Fibroblast of villous mesenchyme (primary cell): ENCODE measurements around the gene TNS3. TPM values are rescaled to one million over a fixed set of nuclear protein-coding genes. Genes with fewer than 3 reads are reported as not detected.

ENCODE experiments used
- DNase-seq: peaks from one replicate; pipeline ENCODE4 v3.0.0-alpha.2; 2010; ENCODE audit warnings: low read depth
- H3K4me3 ChIP-seq: 2 replicates; pipeline ENCODE4 v1.5.1; 2011; ENCODE audit warnings: low read depth, mild to moderate bottlenecking, low read length
- total RNA-seq: library from RNA; depleted of rRNA; stranded (reverse); fragments of >200 nt; gene quantifications from 2 replicates; pipeline ENCODE4 v1.2.3, GENCODE V29; 2012
- TF ChIP-seq, protein P1 (sequence below): IDR thresholded peaks from 2 replicates; pipeline ENCODE4 v1.5.1; 2012; ENCODE audit warnings: low read depth, mild to moderate bottlenecking, low read length; ENCODE audit not compliant: insufficient read depth

The TNS3 gene
- total RNA-seq, 1 donor, result 202 TPM

- DNase-seq, result no peak
- TF ChIP-seq, protein P1, sequence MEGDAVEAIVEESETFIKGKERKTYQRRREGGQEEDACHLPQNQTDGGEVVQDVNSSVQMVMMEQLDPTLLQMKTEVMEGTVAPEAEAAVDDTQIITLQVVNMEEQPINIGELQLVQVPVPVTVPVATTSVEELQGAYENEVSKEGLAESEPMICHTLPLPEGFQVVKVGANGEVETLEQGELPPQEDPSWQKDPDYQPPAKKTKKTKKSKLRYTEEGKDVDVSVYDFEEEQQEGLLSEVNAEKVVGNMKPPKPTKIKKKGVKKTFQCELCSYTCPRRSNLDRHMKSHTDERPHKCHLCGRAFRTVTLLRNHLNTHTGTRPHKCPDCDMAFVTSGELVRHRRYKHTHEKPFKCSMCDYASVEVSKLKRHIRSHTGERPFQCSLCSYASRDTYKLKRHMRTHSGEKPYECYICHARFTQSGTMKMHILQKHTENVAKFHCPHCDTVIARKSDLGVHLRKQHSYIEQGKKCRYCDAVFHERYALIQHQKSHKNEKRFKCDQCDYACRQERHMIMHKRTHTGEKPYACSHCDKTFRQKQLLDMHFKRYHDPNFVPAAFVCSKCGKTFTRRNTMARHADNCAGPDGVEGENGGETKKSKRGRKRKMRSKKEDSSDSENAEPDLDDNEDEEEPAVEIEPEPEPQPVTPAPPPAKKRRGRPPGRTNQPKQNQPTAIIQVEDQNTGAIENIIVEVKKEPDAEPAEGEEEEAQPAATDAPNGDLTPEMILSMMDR, result no peak
- no peak overlapping the region for H3K4me3 ChIP-seq
Observed at GRCh38 chr7:47304727-47305719, 276.9 kb downstream of the TNS3 start.

GRCh38 chr7:47303695-47304453, 278.0 kb downstream of the TNS3 start:
- no peak overlapping the region for H3K4me3 ChIP-seq
- DNase-seq, result no peak
- TF ChIP-seq, protein P1, result no peak

- no peak for DNase-seq
- TF ChIP-seq, protein P1, result no peak
- no peak overlapping the region for H3K4me3 ChIP-seq
Observed at GRCh38 chr7:47303014-47303694, 278.8 kb downstream of the TNS3 start.

DNA sequence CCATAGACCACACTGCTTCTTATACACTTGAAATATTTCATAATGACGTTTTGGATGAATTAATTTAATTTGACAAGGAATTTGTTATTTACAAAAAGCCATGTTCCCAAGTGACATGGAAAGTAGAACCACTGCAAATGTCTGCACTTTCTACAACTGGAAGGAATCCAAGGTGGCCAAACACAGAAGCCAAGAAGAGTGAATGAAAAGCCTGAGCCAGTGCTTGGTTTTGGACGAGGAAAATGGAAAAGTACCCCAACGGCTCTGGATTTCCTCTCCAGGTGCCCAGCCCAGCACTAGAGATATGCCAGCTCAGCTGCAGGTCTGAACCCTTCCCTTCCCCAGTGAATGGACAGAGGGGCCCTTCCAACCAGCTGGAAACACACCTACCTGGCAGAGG, 279.4 kb downstream of the TNS3 start:
- TF ChIP-seq, protein P1, result no peak
- no peak for DNase-seq
- no peak overlapping the region for H3K4me3 ChIP-seq

DNA sequence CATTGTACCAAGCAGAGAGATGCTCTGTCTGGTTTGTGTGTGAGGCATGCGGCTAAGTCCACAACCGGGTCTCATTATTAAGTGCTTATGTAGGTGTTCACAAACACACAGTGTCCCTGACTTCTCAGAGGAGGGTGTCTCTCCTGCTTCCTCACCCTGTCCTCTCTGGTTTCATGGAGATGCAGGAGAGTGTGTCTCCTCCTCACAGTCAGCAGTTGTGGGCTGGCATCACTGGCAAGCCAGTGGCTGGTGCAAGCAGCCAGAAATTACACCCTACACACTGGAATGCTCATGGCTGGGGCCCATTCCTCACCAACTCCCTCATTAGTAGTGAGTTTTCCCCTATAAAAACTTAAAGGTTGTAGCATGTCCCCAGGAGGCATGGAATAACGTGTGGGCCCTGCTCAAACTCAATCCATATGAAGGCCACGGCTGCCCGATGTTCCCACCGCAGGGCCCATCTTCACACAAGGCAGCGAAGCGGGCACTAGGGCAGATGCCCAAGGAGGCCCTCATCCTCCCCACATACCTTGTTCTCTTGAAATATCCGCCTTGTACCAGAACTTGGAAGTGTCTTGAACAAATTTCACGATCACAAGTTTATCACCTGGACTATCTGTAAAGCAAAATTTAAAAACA, 280.1 kb downstream of the TNS3 start:
- TF ChIP-seq, protein P1, result no peak
- DNase-seq, result no peak
- H3K4me3 ChIP-seq, result no peak overlapping the region

DNA sequence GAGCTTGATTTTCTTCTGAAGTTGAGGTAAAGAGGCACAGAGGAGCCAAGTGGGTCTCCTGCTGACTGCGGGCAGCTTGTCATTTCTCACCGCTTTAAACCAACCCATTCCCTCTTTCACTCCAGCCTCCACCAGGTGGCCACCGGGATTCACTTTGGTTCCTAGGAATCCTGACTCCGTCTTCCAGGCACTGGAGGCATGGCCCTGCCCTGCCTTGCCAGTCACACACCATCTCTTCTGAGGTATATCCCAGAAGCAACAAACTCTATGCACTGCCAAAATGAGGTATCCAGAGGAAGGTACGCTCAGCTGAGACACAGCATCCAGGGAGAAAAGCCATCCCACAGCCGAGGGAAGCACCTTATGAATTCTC, 280.8 kb downstream of the TNS3 start:
- H3K4me3 ChIP-seq, result no peak overlapping the region
- TF ChIP-seq, protein P1, result peak; percentile 5
- DNase-seq, result no peak
